Measurements from ENCODE around the gene RREB1. TPM values are rescaled to one million over a fixed set of nuclear protein-coding genes. Genes with fewer than 3 reads are reported as not detected.

RREB1 gene
- total RNA-seq, 1 experiment from 2014 or later, result 35.8 TPM

DNA sequence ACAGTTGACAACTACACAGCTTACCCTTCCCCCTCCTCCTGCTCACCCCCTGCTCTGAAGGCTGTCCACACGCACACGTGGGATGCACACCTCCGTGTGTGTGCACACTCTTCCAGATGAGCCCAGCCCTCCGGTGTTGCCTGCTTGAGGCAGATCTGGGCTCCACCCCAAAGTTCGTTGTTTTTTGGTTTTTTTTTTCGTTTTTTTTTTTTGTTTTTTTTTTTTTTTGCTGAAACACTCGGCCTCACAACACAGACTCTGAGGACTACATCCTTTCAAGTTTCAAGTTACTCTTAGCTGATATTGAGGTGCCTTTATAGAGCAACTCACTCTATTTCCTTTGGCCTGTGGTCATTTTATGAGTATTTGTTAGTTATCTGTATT, 88.2 kb downstream of the RREB1 start:
- Histone ChIP-seq H4K91ac (ENCODE audit: insufficient read length, low read depth, low read length) (no peak overlapping the region), H2BK20ac (ENCODE audit: low read depth, low read length, poor library complexity, severe bottlenecking) (no peak overlapping the region), H3K79me2 (ENCODE audit: insufficient read depth, low read length) (no peaks in the 10 kb centered on the region), H3K79me1 (ENCODE audit: insufficient read depth, low read depth, low read length, poor library complexity, severe bottlenecking) (no peaks in the 10 kb centered on the region), H2BK15ac (ENCODE audit: low read depth, low read length) (no peak overlapping the region), H3K4ac (ENCODE audit: low read depth, low read length) (no peak overlapping the region), H3K56ac (ENCODE audit: insufficient read length, low read depth, low read length) (no peak overlapping the region), H4K8ac (replicated peaks; ENCODE audit: insufficient read length, low read depth, low read length) (no peak overlapping the region), H2BK12ac (ENCODE audit: insufficient read length, low read depth, low read length) (no peak overlapping the region), H3K27me3 (ENCODE audit: insufficient read depth, low read length) (no peaks in the 10 kb centered on the region), H2AK5ac (ENCODE audit: insufficient read length, low read length) (no peak overlapping the region), H3K9me3 (ENCODE audit: control insufficient read depth, low read depth, low read length) (no peaks in the 10 kb centered on the region), H4K5ac (ENCODE audit: insufficient read length, low read depth, low read length) (no peak overlapping the region), H3K18ac (ENCODE audit: insufficient read length, low read depth, low read length) (peak overlapping the region; percentile 78), H3T11ph (ENCODE audit: low read length) (no peak overlapping the region), H2BK120ac (ENCODE audit: low read depth, low read length, poor library complexity, severe bottlenecking) (no peak overlapping the region), H2AFZ (ENCODE audit: low read length) (no peak overlapping the region), H3K23me2 (ENCODE audit: insufficient read length, low read depth, low read length, poor library complexity, severe bottlenecking) (no peaks in the 10 kb centered on the region), H3K9ac (ENCODE audit: extremely low read depth, insufficient read length, low read length) (no peak overlapping the region), H3K27ac (ENCODE audit: insufficient read length, low read depth, low read length) (no peak overlapping the region), H4K20me1 (ENCODE audit: control insufficient read depth, insufficient read depth, insufficient read length) (no peaks in the 10 kb centered on the region), H3K23ac (ENCODE audit: insufficient read length, low read depth, low read length) (no peak overlapping the region), H3K4me1 (ENCODE audit: insufficient read depth, low read length) (0 out of 2 replicates have a peak, but pooled peaks cover 4% of the 10 kb centered on the region), H3K14ac (ENCODE audit: insufficient read depth, low read length) (no peak overlapping the region), H3K4me2 (ENCODE audit: insufficient read depth, insufficient read length, low read length) (no peak overlapping the region), H2BK5ac (ENCODE audit: insufficient read length, low read length) (no peak overlapping the region)
- Mint-ChIP-seq H3K36me3 (ENCODE audit: insufficient read depth in 1 of 3, low read depth in 3 of 3) (peaks cover 0 to 20% (median 4%) of the 10 kb centered on the region in 3 experiments; a peak in 4 of 7 replicates), H3K27me3 (ENCODE audit: low read depth) (no peaks in the 10 kb centered on the region), H3K4me3 (no peak overlapping the region), H3K4me1 (peaks cover 17 to 20% of the 10 kb centered on the region in 2 experiments), H3K9me3 (no peaks in the 10 kb centered on the region), H3K27ac (peak overlapping the region in 2 of 3 experiments; percentile 42 to 60; a peak in 3 of 7 replicates)
- no peak for DNase-seq
- TF ChIP-seq, protein P1, sequence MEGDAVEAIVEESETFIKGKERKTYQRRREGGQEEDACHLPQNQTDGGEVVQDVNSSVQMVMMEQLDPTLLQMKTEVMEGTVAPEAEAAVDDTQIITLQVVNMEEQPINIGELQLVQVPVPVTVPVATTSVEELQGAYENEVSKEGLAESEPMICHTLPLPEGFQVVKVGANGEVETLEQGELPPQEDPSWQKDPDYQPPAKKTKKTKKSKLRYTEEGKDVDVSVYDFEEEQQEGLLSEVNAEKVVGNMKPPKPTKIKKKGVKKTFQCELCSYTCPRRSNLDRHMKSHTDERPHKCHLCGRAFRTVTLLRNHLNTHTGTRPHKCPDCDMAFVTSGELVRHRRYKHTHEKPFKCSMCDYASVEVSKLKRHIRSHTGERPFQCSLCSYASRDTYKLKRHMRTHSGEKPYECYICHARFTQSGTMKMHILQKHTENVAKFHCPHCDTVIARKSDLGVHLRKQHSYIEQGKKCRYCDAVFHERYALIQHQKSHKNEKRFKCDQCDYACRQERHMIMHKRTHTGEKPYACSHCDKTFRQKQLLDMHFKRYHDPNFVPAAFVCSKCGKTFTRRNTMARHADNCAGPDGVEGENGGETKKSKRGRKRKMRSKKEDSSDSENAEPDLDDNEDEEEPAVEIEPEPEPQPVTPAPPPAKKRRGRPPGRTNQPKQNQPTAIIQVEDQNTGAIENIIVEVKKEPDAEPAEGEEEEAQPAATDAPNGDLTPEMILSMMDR (conservative IDR thresholded peaks at IDR 0.05), result no peak
- no CpG with 5 or more reads among the region's 7 CpGs for WGBS (ENCODE audit: extremely low coverage, insufficient read length, low lambda C conversion rate)

Measured in H9 (cell line).